ENCODE data around the gene HIF3A.
"Not testable (repeated sequence)": the region's sequence is repeated elsewhere in the genome, so short reads cannot be mapped to it uniquely, and the experiment has no call there.

HIF3A gene

DNA sequence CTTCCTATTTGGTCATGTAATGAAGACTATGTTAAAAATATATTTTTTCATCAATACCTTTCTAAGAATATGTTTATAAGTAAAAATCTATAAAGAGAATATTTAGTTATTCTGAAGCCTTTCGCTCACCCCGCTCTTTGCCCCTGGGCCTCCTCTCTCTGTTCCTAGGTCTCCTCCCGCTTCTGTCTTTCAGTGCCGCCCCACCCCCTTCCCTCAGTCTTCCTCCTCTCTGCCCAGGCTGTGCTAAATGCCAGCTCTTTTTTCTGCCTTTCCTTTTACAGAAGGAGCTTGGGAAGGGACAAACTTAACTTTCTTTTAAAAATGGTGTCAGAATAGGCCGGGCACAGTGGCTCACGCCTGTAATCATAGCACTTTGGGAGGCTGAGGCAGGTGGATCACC, 22.8 kb downstream of the HIF3A start:
- DNase-seq (ENCODE audit: low read depth), result no peak

DNA sequence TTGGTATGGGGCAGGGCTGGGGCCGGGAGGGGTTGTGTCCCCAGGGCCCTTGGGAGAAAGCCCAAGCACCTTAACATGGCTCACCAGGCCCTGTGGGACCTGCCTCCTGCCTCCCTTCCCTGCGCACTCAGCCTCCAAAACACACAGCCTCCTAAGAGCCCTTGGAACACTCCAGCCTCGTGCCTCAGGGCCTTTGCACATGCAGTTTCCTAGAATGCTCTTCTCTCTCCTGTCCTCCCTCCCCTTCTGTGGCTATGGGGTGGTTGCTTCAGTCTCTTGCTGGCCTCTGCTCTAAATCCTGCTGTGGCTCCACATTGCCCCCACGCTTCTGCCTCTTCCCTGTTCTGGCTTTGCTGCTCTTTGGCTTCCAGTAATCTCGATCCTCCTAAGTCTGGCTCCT, 23.7 kb downstream of the HIF3A start:
- TF ChIP-seq, protein P1, sequence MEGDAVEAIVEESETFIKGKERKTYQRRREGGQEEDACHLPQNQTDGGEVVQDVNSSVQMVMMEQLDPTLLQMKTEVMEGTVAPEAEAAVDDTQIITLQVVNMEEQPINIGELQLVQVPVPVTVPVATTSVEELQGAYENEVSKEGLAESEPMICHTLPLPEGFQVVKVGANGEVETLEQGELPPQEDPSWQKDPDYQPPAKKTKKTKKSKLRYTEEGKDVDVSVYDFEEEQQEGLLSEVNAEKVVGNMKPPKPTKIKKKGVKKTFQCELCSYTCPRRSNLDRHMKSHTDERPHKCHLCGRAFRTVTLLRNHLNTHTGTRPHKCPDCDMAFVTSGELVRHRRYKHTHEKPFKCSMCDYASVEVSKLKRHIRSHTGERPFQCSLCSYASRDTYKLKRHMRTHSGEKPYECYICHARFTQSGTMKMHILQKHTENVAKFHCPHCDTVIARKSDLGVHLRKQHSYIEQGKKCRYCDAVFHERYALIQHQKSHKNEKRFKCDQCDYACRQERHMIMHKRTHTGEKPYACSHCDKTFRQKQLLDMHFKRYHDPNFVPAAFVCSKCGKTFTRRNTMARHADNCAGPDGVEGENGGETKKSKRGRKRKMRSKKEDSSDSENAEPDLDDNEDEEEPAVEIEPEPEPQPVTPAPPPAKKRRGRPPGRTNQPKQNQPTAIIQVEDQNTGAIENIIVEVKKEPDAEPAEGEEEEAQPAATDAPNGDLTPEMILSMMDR (IDR thresholded peaks at IDR 0.05; ENCODE audit: low read depth, low read length), result no peak
- TF ChIP-seq MAX (IDR thresholded peaks at IDR 0.05; ENCODE audit: low read depth, low read length) (no peak), MYC (IDR thresholded peaks at IDR 0.05; ENCODE audit: low read depth, low read length) (no peak), POLR2A (IDR thresholded peaks at IDR 0.05; ENCODE audit: extremely low read depth, insufficient read length) (no peak)
- H3K4me3 ChIP-seq (ENCODE audit: low read depth, low read length), result no peak overlapping the region
- no peak for DNase-seq (ENCODE audit: low read depth)

More for the DNA sequence above, 22.8 kb downstream of the HIF3A start:
- TF ChIP-seq, protein P1 (IDR thresholded peaks at IDR 0.05; ENCODE audit: low read depth, low read length), result no peak
- TF ChIP-seq MAX (IDR thresholded peaks at IDR 0.05; ENCODE audit: low read depth, low read length) (no peak), MYC (IDR thresholded peaks at IDR 0.05; ENCODE audit: low read depth, low read length) (no peak), POLR2A (IDR thresholded peaks at IDR 0.05; ENCODE audit: extremely low read depth, insufficient read length) (no peak)
- no peak overlapping the region for H3K4me3 ChIP-seq (ENCODE audit: low read depth, low read length)

DNA sequence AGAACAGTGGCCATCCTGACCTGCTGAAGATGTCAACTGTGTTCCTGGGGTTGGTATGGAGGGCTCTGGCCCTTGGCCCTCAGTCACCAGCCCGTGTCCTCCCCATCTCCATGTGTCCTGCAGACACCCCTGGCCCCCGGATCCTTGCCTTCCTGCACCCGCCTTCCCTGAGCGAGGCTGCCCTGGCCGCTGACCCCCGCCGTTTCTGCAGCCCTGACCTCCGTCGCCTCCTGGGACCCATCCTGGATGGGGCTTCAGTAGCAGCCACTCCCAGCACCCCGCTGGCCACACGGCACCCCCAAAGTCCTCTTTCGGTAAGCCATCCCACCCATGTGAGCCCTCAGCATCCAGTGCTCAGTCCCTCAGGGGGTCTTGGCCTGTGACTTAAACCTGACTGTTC, 24.8 kb downstream of the HIF3A start:
- no peak for DNase-seq (ENCODE audit: low read depth)
- H3K4me3 ChIP-seq (ENCODE audit: low read depth, low read length), result no peak overlapping the region
- TF ChIP-seq MAX (IDR thresholded peaks at IDR 0.05; ENCODE audit: low read depth, low read length), result no peak
- TF ChIP-seq MYC (IDR thresholded peaks at IDR 0.05; ENCODE audit: low read depth, low read length), result no peak
- no peak for TF ChIP-seq POLR2A (IDR thresholded peaks at IDR 0.05; ENCODE audit: extremely low read depth, insufficient read length)
- TF ChIP-seq, protein P1 (IDR thresholded peaks at IDR 0.05; ENCODE audit: low read depth, low read length), result no peak

DNA sequence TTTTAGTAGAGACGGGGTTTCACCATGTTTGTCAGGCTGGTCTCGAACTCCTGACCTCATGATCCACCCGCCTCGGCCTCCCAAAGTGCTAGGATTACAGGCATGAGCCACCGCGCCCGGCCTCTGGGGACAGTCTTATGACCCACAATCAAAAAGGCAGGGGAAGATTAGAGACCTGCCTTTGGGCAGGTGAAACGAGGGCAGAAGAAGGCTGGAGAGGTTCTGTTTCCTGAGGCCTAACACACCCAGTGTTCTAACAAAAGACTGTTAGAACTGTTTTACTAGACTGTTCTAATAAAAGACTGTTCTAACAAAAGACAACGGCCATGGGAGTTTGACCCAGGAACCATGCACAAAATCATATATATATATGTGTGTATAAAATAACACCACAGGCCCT, 26.4 kb downstream of the HIF3A start:
- H3K4me3 ChIP-seq (ENCODE audit: low read depth, low read length); DNase-seq (ENCODE audit: low read depth): not testable (repeated sequence)

- no peak for DNase-seq (ENCODE audit: low read depth)
- TF ChIP-seq MAX (IDR thresholded peaks at IDR 0.05; ENCODE audit: low read depth, low read length) (no peak), MYC (IDR thresholded peaks at IDR 0.05; ENCODE audit: low read depth, low read length) (no peak), POLR2A (IDR thresholded peaks at IDR 0.05; ENCODE audit: extremely low read depth, insufficient read length) (no peak)
- TF ChIP-seq, protein P1 (IDR thresholded peaks at IDR 0.05; ENCODE audit: low read depth, low read length), result no peak
Observed at GRCh38 chr19:46324277-46324676, 27.4 kb downstream of the HIF3A start.

DNA sequence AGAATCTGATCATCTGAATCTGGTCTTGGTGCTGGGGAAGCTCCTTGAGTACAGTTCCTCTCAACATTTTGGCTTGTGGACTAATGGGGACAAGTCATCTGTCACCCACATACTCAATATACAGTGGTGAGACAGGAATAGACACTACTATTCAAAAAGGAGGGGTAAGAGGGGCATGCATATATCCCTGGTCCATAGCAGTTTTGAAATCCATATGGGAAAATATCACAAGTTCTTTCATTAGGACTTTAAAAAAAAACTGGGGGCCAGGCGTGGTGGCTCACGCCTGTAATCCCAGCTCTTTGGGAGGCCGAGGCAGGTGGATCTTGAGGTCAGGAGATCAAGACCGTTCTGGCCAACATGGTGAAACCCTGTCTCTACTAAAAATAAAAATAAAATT, 29.8 kb downstream of the HIF3A start:
- no peak for TF ChIP-seq MAX (IDR thresholded peaks at IDR 0.05; ENCODE audit: low read depth, low read length)
- TF ChIP-seq MYC (IDR thresholded peaks at IDR 0.05; ENCODE audit: low read depth, low read length), result no peak
- no peak for TF ChIP-seq POLR2A (IDR thresholded peaks at IDR 0.05; ENCODE audit: extremely low read depth, insufficient read length)
- TF ChIP-seq, protein P1 (IDR thresholded peaks at IDR 0.05; ENCODE audit: low read depth, low read length), result no peak
- DNase-seq (ENCODE audit: low read depth), result no peak
- H3K4me3 ChIP-seq (ENCODE audit: low read depth, low read length), result no peak overlapping the region

More at GRCh38 chr19:46324277-46324676, 27.4 kb downstream of the HIF3A start:
- H3K4me3 ChIP-seq (ENCODE audit: low read depth, low read length), result no peak overlapping the region

Measured in NB4 (cell line).